Measurements from ENCODE around the gene CACNA1S.

Gene CACNA1S

DNA sequence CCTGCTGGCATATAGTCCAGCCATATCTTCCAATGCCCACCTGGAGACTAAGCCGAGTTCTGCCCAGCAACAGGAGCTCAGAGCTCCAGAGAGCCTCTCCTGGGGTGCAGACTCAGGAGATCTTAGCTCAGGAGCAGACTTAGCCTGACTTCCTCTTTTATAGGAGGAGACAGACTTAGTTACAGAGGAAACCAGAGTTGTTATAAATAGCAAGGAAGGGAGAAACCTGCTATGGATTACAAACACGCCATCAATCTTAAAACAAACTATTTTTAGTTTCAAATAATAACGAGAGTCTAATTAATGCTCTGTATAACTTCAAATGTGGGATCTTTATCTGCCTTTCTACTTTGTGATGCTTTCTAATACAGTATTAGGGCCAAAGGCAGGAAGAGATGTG is 85.4 kb downstream of the CACNA1S start:
- no peak for DNase-seq (ENCODE audit: low read depth)

DNA sequence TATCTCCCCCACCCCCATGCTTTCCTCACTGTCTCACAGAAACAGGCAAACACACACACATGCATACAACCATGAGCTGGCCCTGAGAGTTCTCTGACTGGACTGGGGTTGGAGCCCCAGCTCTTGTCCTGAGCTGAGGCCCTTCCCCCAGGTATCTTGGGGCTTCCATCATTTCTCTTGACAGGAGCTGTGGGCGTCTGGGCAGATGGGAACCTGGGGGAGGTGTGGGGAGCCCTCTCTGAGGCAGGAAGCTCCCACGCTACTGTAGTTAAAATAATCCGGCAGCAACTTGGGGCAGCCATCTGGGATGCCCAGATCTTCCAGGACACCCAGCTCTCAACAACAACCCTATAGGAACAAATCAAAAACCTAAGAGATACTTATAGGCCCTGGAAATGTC is 86.0 kb downstream of the CACNA1S start:
- no peak for DNase-seq (ENCODE audit: low read depth)

- DNase-seq (ENCODE audit: low read depth) = no peak
Measured at GRCh38 chr1:201025571-201026002, 86.6 kb downstream of the CACNA1S start.

DNA sequence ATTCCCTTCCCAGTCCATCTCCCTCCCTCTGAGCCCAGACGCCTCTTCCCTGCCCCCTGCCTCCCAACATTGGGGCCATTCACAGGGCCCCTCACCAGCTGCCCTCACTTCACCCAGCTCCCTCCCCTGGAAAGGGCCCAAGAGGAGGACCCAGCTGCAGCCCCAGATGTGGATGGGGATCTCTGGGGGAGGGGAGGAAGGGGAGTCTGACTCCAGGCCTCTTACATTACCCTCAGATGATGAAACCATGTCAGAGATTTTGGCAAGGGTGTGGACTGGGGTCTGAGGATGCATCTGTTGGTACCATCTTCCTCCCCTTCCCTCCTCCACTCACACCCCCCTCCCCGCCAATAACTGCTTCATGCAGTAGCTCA is 87.6 kb downstream of the CACNA1S start:
- no peak for DNase-seq (ENCODE audit: low read depth)

- DNase-seq (ENCODE audit: low read depth) = no peak
Measured at GRCh38 chr1:201023920-201024624, 88.2 kb downstream of the CACNA1S start.

DNA sequence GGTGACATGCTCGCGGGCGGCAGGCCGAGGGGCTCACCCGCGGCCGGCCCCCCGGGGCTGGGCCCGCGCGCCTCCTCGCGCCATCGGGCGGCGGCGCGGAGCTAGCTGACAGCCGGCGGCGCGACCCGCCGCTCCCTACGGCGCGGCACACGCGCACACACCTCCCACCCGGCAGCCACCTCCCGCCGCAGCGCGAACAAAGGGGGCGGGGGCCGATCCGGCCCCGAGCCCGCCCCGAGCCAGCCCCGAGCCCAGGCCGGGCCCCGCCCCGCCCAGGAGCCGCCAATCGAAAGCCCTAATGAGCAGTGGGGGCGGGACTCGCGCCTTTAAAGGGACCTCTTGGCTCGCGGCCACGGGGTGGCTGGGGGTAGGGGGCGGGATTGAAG is 88.7 kb downstream of the CACNA1S start, which contains the start of gene KIF21B:
KIF21B (minus strand) TSS at position 198 of the 386 bp plus-strand sequence. CDS start 331 bp downstream, outside the sequence.
- no peak for DNase-seq (ENCODE audit: low read depth)

GRCh38 chr1:201022820-201023516 is 89.3 kb downstream of the CACNA1S start:
- no peak for DNase-seq (ENCODE audit: low read depth)

GRCh38 chr1:201022493-201022819 is 89.8 kb downstream of the CACNA1S start:
- no peak for DNase-seq (ENCODE audit: low read depth)

GRCh38 chr1:201021630-201022492 is 90.4 kb downstream of the CACNA1S start:
- DNase-seq (ENCODE audit: low read depth) = no peak

- DNase-seq (ENCODE audit: low read depth) = no peak
Measured at GRCh38 chr1:201020721-201021629, 91.3 kb downstream of the CACNA1S start.

DNA sequence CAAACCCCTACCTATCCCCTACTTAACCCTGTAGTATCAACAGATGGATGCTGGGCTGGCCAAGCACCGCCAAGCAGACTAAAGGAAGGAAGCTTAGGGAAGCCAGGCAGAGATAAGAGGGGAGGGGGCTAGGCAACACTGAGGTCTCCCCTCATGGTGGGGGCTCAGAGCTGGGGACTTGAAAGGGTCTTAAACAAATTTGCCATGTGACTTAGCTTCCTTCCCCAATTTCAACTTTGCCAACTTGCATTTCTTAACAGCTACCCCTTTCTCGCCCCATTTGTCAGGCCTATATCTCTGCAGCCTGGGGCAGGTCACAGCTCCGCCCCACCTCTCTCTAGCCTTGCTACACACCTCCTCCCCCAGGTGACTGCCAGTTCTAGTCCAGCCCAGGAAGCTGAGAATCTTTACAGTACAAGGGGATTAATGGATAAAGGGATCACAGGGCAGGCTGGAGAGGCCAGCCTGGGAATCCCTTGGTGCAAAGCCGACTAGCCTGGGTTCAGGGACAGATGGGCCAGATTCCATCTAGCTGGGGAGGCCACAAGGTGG is 92.1 kb downstream of the CACNA1S start:
- no peak for DNase-seq (ENCODE audit: low read depth)

DNA sequence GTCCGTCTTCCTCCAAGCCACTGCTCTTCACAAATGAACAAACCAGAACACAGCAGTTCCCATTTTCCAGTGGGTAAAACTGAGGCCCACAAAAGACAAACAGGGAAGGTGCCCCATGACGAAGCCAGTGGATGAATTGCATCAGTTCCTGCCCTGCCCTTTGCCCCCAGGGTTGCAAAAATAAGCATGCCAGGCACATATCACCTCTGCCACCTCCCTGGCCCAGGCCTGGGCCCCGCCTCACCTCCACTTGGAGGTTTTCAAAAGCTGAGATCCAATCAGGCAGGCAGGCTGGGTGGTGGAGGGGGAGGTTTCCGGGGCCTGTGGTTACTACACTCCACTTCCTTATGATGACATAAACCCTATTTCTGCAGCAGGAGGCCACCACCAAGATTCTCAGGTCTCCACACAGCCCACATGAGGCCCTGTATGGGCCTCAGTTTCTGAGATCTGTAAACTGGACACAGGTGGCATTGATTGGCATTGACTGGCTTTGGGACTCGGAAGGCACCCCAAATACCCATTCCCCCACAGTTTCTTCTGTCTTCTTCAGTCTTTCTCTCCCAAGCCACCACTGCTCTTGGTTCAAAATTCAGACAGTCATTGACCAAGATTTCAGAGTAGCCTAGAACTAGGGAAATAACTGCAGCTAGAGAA is 92.8 kb downstream of the CACNA1S start:
- DNase-seq (ENCODE audit: low read depth) = no peak

GRCh38 chr1:201017828-201018163 is 94.4 kb downstream of the CACNA1S start:
- no peak for DNase-seq (ENCODE audit: low read depth)

GRCh38 chr1:201016943-201017827 is 95.0 kb downstream of the CACNA1S start:
- DNase-seq (ENCODE audit: low read depth) = no peak

DNA sequence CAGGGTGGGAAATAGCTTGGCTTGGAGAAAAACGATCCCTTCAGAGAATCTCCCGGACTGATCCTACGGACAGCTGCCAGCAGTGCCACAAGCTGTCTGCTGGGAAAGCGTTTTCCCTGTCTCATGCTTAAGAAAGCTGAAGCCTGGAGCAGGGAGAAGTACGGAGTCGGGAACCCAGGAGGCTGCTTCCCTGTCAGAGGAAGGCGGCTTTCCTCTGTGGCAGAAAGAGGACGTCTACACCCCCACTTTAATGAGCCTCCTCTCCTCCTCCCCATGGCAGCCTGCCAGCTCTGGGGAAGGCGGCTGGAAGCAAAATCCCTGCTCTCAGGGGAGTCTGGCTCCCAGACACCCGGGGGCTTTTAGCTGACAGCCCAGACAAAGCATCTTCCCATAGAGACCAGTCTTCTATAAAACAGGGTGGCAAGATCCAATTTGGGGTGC is 96.0 kb downstream of the CACNA1S start:
- no peak for DNase-seq (ENCODE audit: low read depth)

DNA sequence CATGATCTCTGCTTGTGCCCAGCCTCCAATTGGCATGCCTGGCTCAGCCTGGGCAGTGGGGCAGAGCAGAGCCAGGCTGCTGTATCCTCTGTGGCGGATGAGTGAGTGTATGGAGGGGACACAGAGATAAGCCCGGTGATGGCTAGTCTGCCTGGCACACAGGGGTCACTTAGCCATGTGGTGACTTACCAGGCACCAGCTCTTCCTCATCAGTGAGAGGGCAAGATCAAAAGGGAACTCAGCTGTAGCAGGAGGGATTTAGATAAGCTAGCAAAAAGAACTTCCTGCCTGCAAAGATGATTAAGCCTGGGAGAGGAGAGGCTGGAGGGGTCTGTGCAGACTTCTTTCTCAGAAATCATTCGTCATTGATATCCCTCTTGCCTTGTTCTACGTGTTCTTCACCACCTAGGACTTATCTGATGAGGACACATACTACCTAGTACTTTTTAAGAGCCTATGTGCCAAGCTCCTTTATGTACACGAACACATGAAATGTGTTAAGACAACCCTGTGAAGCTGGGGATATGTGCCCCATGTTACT is 96.6 kb downstream of the CACNA1S start:
- DNase-seq (ENCODE audit: low read depth) = no peak

GRCh38 chr1:201014816-201015200 is 97.4 kb downstream of the CACNA1S start:
- DNase-seq (ENCODE audit: low read depth) = no peak

DNA sequence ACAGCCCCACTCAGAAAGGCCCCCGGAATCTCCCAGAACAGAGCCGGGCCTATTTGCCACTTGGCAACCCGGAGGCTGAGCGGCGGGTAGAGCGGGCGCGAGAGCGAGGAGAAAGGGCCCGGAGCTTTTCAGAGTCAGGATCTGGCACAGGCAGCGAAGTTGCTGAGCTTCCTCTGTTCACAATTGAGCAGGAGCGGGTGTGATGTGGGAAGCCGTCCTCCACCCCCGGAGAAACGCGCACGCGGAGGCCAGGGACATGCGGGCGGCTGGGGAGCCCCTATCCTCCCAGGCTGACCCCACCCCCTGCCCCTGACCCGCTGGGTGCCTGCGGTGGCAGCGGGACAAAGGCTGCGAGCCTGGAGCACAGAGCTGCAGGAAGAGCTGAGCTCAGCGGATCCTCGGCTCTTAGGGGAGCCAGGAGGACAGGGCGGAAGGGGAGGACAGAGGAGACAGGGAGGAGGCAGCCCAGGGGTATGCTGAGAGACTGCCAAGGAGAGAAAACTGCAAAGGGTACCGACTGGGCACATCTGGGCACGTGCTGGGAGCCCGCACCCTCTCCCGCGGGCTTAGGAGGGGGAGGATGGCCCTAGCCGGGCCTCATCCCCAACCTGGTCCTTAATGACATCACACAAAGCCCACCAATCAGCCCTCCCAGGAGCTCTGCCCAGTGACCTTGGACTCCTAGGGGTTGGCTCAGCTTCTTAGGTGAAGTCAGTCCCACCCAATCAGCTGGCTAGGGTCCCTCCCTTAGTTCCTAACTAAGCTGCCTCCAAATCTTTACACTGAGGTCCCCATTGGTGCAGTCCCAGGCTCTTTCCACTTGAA is 98.0 kb downstream of the CACNA1S start:
- DNase-seq (ENCODE audit: low read depth) = no peak

GRCh38 chr1:201013031-201013485 is 99.2 kb downstream of the CACNA1S start:
- DNase-seq (ENCODE audit: low read depth) = no peak
